ENCODE data around the gene RBM20.
"Not testable (repeated sequence)": the region's sequence is repeated elsewhere in the genome, so short reads cannot be mapped to it uniquely, and the experiment has no call there.

Gene RBM20

GRCh38 chr10:110706690-110707098 is 62.6 kb downstream of the RBM20 start:
- peak; percentile 93 for DNase-seq

GRCh38 chr10:110708776-110709443 is 64.8 kb downstream of the RBM20 start:
- no peak for DNase-seq

GRCh38 chr10:110709444-110709828 is 65.3 kb downstream of the RBM20 start:
- DNase-seq: no peak

- DNase-seq: no peak
Observed at GRCh38 chr10:110709964-110710587, 65.9 kb downstream of the RBM20 start.

DNA sequence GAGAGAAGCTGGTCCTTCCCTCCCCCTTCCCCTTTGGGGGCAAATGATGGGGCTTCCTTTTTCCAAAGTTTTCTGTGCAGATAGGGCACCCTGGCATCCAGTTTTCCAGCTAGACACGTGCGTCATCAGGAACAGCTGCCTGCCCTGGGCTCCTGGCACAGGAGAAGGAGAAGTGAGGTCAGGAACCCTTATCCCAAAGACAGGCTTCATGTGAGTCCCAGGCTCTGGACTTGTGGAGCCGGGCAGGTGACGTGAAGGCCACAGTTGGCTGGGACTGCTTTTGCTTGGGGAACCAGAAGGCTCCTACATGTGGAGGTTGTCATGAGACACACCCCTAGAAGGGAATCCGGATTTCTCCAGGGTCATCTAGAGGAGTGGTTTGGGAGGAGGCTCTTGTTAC is 66.5 kb downstream of the RBM20 start:
- DNase-seq: no peak

DNA sequence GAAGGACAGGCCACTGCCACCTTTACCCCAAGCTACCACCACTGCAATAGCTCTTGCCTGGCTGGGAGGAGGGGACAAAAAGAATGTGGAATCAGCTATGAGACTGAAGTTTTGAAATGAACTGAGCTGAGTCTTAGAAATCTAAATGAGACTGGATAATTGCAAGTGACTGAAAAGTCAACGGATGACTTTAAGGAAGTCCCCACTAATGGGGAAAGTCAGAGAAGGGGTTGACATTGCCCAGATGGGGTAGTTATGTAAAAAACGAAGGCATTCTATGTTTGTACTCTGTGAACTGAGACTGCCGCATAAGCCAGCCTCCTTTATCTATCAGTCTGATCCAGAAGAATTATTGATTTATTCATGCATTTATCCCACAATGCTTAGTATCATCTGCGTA is 67.2 kb downstream of the RBM20 start:
- no peak for DNase-seq

GRCh38 chr10:110714356-110714755 is 70.2 kb downstream of the RBM20 start:
- no peak for DNase-seq

DNA sequence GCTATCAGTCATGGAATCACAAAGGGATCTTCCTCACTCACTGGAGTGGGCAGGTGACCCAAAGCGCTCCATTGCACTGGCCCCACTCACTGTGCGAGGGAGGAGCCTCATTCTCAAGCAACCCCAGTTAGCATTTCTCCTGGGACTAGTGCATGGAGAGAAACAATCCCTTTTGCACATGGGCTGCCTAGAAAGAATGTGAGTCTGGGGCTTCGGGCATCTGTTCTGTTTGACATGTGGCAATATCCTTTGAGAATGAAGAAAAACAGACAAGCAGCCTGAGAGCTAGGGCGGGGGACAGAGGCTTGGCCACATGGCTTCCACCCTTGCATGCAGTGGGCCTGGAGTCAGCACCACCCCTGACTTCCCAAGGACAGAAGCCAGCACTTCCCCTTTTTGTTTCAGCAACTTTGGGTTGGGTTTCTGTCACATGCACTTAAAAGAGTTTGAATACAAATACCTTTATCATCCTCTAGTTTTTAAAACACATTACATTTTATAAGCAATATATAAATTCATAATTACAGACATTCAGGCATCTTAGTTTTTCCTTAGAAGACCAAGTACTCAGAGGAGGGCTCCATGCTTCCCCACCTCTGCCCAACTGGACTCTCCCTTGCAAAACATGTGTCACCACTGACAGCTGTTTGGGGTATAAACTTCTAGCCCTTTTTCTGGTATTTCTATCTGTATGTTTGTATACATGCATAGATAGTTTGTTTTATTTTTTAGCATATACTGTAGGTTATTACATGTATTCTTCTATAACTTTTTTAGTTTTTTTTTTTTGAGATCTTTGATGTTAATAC is 73.8 kb downstream of the RBM20 start:
- DNase-seq: no peak

GRCh38 chr10:110721406-110722038 is 77.4 kb downstream of the RBM20 start:
- no peak for DNase-seq

DNA sequence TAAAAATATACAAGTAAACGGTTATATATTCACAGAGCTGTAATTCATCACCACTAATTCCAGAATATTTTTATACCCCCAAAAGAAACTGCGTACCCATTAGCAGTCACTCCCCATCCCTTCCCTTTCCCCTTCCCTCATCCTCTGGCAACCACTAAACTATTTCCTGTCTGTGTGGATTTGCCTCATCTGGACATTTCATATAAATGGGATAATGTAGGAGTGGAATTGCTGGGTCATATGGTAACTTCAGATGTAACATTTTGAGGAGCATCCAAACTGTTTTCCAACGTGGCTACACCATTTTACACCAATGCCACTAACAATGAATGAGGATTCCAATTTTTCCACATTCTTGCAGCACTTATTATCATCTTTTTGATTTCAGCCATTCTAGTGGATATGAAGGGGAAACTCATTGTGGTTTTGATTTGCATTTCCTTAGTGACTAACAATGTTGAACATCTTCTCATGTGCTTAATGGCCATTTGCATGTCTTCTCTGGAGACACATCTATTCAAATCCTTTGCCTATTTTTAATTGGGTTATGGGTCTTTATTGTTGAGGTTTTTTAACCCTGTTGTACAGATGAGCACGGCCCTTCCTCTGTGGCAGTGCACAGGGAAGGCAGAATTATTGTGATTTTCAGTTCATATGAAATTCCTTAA is 79.2 kb downstream of the RBM20 start:
- no peak for DNase-seq

- DNase-seq: no peak
Observed at GRCh38 chr10:110724116-110724921, 80.2 kb downstream of the RBM20 start.

DNA sequence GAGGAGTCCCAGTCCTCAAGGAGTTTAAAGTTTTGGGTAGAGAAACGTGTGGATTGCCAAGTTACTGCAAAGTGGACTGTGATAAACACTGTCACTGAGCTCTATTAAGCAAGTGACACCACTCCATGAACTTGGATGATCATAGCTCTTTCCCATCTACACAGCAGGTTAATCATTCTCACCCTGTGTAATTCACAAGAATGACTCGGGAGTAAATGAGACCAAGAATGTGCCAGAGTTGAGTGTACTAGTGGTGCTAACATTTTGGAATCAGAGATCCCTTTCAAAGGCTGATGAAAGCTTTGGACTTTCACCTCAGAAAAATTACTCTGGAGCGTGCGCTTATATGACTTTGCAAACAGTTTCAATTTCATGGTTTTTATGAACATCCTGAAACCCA is 80.8 kb downstream of the RBM20 start:
- no peak for DNase-seq

GRCh38 chr10:110725801-110726630 is 81.9 kb downstream of the RBM20 start:
- DNase-seq: no peak

DNA sequence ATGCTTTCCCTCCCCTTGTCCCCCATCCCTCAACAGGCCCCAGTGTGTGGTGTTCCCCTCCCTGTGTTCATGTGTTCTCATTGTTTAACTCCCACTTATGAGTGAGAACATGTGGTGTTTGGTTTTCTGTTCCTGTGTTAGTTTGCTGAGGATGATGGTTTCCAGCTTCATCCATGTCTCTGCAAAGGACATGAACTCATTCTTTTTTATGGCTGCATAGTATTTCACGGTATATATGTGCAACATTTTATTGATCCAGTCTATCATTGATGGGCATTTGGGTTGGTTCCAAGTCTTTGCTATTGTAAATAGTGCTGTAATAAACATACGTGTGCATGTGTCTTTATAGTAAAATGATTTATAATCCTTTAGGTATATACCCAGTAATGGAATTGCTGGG is 83.6 kb downstream of the RBM20 start:
- not testable (repeated sequence) for DNase-seq

DNA sequence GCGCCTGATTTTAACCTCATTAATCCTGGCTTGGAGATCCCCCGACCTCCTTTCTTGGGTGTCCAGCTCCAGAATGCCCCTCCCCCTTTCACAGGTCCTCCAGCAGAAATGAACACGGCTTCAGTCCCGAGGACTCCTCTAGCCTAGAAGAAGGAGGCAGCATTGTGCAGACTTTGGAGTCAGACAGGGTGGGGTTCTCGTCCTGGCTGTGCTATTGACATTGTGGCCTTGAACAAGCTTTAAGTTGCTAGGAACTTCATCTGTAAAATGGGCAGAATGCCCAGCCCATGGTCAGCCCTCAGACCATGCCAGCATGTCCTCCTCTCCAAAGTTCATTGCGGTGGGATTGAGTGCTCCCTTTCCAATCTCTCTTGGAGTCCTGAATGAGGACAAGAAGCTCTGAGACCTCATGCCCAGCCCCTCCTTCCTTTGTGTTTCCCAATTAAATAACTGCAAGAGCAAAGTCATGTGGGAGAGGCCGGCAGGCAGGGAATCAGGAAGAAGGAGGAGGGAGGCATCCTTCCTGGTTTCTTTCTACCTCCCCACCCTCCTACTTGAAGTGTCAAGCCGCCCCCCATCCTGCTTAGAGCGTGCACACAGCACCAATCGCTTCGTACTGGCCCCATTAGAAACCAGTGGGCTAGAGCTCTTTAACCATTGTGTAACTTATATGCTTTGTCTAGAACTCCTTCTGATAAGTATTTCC is 86.4 kb downstream of the RBM20 start:
- no peak for DNase-seq

DNA sequence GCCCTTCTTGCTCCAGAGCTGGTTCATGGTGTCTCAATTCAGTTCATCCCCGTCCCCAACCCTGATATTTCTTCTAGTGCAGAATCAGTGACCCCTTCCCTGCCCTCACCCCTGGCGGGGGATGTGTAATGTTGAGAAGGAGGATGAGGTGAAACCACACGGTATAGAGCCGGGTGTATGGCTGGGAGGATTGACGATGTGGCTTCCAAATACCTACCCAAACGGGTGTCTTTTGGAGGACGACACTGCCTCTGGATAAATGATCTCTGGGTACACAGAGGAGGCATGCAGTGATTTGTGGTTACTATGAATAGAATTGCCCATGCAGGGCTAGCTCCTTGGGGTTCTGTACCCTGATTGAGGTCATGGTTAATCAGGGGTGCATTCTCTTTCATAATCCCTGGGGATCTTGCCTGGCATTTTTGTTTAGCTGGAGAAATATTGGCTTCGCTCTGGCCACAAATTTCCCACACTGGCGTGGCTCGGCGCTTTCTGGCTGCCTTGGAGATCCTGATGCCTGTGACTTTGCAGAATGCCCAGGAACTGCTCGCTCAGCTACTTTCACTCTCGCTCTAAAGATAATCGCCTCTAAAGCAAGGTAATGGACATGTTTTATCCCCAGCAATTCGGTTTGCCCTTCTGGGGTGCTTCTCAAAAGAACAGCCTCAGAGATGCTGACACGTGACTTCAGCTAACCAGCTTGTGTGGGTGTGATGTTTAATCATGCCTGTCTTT is 89.2 kb downstream of the RBM20 start:
- no peak for DNase-seq

- no peak for DNase-seq
Observed at GRCh38 chr10:110735620-110736027, 91.5 kb downstream of the RBM20 start.

DNA sequence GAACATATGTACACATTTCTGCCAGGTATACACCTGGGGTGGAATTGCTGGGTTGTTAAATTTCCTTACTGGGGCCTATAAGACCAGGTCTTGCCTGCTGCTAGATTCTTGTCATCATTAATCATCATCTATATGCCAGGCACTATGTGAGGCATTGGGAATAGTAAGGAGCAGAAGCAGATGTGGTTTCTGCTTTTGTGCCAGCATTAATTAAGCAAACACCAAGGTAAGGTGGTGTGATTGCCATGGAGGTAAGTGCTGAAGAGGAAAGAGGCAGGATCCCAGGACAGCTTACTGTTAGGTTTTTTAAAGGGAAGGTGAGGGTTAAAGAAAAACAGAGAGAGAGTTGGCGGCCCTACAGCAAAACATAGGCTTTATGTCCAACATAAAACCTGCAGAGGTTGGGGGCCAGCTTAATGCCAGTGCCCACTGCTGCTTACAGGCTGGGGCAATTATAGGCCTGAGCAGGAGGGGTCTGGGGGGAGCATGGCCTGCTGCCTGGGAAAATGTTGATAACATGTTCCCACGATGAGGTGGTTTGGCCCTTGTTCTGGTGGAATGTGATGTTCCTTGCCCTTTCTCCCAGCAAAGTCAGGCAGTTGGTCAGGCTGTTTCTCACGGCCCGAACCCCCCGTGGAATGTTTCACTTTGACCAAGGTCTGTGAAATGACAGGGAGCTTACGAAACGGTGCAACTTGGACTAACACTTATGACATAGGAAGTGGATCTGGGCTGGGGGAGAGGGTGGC is 93.9 kb downstream of the RBM20 start:
- peak; percentile 37 for DNase-seq

DNA sequence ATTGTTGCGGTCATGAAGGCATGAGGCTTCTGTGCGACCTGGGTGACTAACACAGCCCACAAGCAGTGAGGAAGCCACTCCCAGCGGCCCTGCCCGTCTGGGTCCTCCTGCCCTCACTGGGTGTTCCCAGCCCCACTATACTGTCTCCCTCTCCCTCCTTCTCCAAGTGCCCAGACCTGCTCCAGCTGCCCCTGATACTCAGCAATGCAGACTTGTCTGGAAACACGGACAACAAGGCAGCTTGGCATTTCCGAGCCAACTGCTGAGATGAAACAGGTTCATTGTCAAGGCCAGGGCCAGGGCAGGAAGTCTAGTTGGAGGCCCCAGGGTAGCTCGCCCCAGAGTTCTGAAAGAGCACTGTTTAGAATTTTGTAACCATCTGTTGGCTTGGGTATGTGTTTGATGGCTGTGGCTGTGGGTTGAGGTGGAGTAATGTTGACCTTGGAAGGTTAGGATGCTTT is 95.7 kb downstream of the RBM20 start:
- no peak for DNase-seq

All from fibroblast of skin of scalp (primary cell).